Measurements from ENCODE around the gene ACER1.

DNA sequence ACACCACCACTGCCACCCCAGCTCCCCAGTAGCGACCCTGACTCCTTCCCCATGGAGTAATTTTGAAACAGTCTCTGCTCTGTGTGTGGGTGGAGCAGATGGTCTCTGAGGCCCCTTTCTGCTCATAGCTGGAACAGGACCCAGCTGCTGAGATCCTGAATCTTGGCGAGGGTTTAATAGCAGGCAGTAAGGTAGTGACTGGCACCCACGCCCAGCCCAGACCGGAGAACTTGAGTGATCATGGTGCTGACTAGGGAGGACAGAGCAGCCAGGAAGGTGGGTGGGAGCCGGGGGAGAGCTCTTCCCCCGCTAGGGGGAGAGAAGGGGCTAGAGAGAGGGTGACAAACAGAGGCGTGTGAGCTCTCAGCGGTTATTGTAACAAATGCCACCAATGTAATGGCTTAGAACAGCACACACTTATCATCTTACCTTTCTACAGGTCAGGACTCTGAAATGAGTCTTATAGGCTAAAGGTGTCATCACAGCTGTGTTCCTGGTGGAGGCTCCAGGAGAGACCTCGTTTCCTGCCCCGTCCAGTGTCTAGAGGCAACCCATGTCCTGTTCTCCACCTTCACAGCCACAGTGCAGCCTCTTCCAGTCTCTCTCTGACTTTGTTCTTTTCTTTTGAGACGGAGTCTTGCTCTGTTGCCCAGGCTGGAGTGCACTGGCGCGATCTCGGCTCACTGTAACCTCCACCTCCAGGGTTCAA lies 7.2 kb upstream of the ACER1 start:
- TF ChIP-seq TAF1 (IDR thresholded peaks at IDR 0.05; ENCODE audit: borderline replicate concordance, low read depth, low read length) (no peak), EZH2phosphoT487 (IDR thresholded peaks at IDR 0.05; ENCODE audit: borderline replicate concordance, low read depth) (no peak), CTCF (IDR thresholded peaks at IDR 0.05) (no peak), CHD2 (IDR thresholded peaks at IDR 0.05; ENCODE audit: low read length, partially characterized antibody) (no peak), RAD21 (IDR thresholded peaks at IDR 0.05; ENCODE audit: low read length) (0 out of 2 replicates have a peak, but pooled peaks have one; percentile 4)

Measured in SK-N-SH (cell line).